ENCODE measurements around the gene FAAP20. TPM values are rescaled to one million over a fixed set of nuclear protein-coding genes. Genes with fewer than 3 reads are reported as not detected.

The FAAP20 gene
- total RNA-seq, 2 donors from 2014 or later = 19.8 to 23.6 TPM

DNA sequence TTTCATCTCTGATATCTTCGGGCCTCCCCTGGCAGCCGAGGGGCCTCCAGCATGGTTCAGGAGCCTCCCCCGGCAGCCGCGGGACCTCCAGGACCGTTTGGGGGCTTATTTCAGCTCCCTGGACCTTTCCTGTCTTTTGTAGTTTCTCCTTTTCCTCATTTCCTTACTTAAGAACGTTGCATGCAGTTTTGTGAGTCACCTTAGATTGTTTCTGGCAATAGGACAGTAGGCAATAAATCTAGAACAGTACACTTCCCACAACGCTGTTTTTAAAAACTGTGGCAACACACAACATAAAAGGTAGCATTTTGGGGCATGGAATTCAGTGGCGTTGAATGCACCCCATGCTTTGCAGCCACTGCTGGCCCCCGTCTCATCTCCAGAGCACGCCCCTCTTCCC, 24.4 kb downstream of the FAAP20 start:
- no peak for TF ChIP-seq POLR2A (IDR thresholded peaks at IDR 0.05)
- TF ChIP-seq, protein P1, sequence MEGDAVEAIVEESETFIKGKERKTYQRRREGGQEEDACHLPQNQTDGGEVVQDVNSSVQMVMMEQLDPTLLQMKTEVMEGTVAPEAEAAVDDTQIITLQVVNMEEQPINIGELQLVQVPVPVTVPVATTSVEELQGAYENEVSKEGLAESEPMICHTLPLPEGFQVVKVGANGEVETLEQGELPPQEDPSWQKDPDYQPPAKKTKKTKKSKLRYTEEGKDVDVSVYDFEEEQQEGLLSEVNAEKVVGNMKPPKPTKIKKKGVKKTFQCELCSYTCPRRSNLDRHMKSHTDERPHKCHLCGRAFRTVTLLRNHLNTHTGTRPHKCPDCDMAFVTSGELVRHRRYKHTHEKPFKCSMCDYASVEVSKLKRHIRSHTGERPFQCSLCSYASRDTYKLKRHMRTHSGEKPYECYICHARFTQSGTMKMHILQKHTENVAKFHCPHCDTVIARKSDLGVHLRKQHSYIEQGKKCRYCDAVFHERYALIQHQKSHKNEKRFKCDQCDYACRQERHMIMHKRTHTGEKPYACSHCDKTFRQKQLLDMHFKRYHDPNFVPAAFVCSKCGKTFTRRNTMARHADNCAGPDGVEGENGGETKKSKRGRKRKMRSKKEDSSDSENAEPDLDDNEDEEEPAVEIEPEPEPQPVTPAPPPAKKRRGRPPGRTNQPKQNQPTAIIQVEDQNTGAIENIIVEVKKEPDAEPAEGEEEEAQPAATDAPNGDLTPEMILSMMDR (IDR thresholded peaks at IDR 0.05) = no peak
- no peaks in the 10 kb centered on the region for H3K4me1 ChIP-seq
- no peak overlapping the region for H3K27ac ChIP-seq
- no peak overlapping the region for H3K4me3 ChIP-seq
- no peaks in the 10 kb centered on the region for H3K9me3 ChIP-seq
- no peak for DNase-seq
- intact Hi-C loops (cut with DNase I) = no loop called here
- WGBS, 2 donors = 84 to 88% methylated on average over 11 of the region's 11 CpGs
- H3K36me3 ChIP-seq (replicated peaks in 1 of 2; ENCODE audit: insufficient read depth in 1 of 2, low read depth in 2 of 2) = peaks cover 0 to 3% of the 10 kb centered on the region in 2 donors
- no peak for ATAC-seq
- no peaks in the 10 kb centered on the region for H3K27me3 ChIP-seq

DNA sequence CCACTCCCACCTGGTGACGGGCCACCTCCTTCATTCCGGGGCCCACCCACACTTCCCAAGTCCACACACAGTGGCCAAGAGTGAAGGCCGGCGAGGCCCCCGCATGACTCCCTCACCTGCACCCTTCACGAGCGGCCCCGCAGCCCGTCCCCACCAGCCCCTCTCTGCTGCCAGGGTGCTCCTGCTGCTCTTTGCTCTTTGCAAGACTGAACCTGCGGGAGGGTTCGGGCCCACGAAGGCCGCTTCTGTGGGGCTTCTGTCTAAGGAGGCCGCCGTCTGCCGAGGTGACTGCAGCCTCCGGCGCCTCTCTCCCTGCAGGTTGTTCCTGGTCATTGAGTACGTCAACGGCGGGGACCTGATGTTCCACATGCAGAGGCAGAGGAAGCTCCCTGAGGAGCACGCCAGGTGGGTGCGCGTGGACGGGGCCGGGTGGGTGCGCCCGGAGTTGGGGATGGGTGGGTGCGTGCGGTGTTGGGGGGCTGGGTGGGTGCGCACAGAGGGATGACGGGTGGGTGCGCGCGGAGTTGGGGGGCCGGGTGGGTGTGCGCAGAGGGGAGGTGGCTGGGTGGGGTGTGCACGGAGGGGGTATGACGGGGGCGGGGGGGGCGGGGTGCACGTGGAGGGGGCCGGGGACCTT, 25.3 kb downstream of the FAAP20 start:
- DNase-seq = no peak
- peaks cover 0 to 3% of the 10 kb centered on the region in 2 donors for H3K36me3 ChIP-seq (replicated peaks in 1 of 2; ENCODE audit: insufficient read depth in 1 of 2, low read depth in 2 of 2)
- intact Hi-C loops (cut with DNase I) = no loop called here
- ATAC-seq = no peak
- TF ChIP-seq, protein P1 (IDR thresholded peaks at IDR 0.05) = no peak
- TF ChIP-seq POLR2A (IDR thresholded peaks at IDR 0.05) = no peak
- H3K4me1 ChIP-seq = no peaks in the 10 kb centered on the region
- H3K27ac ChIP-seq = no peak overlapping the region
- H3K27me3 ChIP-seq = no peaks in the 10 kb centered on the region
- 91 to 93% methylated on average over 18 to 27 of the region's 43 CpGs for WGBS, 2 donors
- H3K9me3 ChIP-seq = no peaks in the 10 kb centered on the region
- no peak overlapping the region for H3K4me3 ChIP-seq

DNA sequence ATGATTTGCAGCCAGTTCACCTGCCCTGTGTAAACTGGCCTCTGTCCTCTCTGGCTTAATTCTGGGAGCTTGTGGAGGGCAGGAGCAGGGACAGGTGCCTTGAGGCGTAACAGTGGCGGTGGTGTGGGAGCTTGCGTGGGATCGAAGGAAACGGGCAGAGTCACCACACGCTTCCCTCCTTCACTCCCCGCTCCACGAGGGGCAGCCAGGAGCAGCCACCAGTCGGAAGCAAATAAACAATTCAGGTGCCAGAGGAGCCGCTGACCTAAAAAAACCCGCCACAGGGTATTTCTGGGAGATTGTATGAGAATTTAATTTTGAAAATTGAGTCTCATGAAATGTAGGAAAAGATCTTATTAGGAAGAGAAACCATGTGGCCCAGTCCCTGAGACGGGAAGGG, 26.0 kb downstream of the FAAP20 start:
- DNase-seq (no peak), ATAC-seq (no peak)
- WGBS, 2 donors = 94 to 96% methylated on average over 12 of the region's 12 CpGs
- intact Hi-C loops (cut with DNase I) = no loop called here
- Histone ChIP-seq H3K9me3 (no peaks in the 10 kb centered on the region), H3K4me3 (no peak overlapping the region), H3K27me3 (no peaks in the 10 kb centered on the region), H3K4me1 (no peaks in the 10 kb centered on the region), H3K36me3 (replicated peaks in 1 of 2; ENCODE audit: insufficient read depth in 1 of 2, low read depth in 2 of 2) (peaks cover 0 to 3% of the 10 kb centered on the region in 2 donors), H3K27ac (no peak overlapping the region)
- TF ChIP-seq POLR2A (IDR thresholded peaks at IDR 0.05) = no peak
- TF ChIP-seq, protein P1 (IDR thresholded peaks at IDR 0.05) = no peak

DNA sequence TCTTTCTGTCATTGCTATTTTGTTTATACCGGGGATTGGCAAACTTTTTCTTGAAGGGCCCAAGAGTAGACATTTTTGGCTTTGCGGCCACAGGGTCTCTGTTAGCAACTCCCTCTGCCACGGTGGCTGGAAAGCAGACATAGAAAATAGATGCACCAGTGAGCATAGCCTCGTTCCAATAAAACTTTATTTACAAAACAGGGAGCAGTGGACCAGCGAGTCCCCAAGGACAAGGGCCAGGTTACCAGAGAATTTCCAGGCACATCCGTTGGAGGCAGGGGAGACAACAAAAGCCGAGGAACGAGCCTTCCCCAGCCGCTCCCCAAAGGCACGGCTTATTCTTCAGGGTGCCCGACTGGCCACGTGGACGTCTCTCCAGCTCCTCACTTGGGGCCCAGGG, 26.5 kb downstream of the FAAP20 start:
- ATAC-seq = no peak
- peaks cover 0 to 3% of the 10 kb centered on the region in 2 donors for H3K36me3 ChIP-seq (replicated peaks in 1 of 2; ENCODE audit: insufficient read depth in 1 of 2, low read depth in 2 of 2)

More for the DNA sequence above, 26.5 kb downstream of the FAAP20 start:
- intact Hi-C loops (cut with DNase I) = no loop called here
- no peak for DNase-seq
- 96% methylated on average over 12 to 13 of the region's 13 CpGs for WGBS, 2 donors
- Histone ChIP-seq H3K27me3 (no peaks in the 10 kb centered on the region), H3K27ac (no peak overlapping the region), H3K4me1 (no peaks in the 10 kb centered on the region), H3K4me3 (no peak overlapping the region), H3K9me3 (no peaks in the 10 kb centered on the region)
- TF ChIP-seq, protein P1 (IDR thresholded peaks at IDR 0.05) = no peak
- TF ChIP-seq POLR2A (IDR thresholded peaks at IDR 0.05) = no peak
